GM19467 (cell line): ENCODE results near the gene PLCD1.
"Not testable (repeated sequence)": the region's sequence is repeated elsewhere in the genome, so short reads cannot be mapped to it uniquely, and the experiment has no call there.

Experiments used
- ATAC-seq: cut with Tn5 transposase; IDR thresholded peaks from one replicate; pipeline ENCODE4 v1.9.1; 2021; ENCODE audit warnings: mild to moderate bottlenecking, moderate library complexity; ENCODE audit not compliant: unreplicated experiment

Gene PLCD1

GRCh38 chr3:37988376-37988775 lies 41.1 kb downstream of the PLCD1 start:
- not testable (repeated sequence) for ATAC-seq

GRCh38 chr3:37987751-37988179 lies 41.7 kb downstream of the PLCD1 start:
- no peak for ATAC-seq

- no peak for ATAC-seq
Observed at GRCh38 chr3:37987315-37987697, 42.1 kb downstream of the PLCD1 start.

GRCh38 chr3:37986479-37987314 lies 42.7 kb downstream of the PLCD1 start:
- ATAC-seq: no peak

GRCh38 chr3:37985637-37986320 lies 43.7 kb downstream of the PLCD1 start:
- ATAC-seq: no peak

- ATAC-seq: no peak
Observed at GRCh38 chr3:37984596-37984995, 44.8 kb downstream of the PLCD1 start.

- ATAC-seq: no peak
Observed at GRCh38 chr3:37984051-37984450, 45.4 kb downstream of the PLCD1 start.

GRCh38 chr3:37982331-37982730 lies 47.1 kb downstream of the PLCD1 start:
- no peak for ATAC-seq

- ATAC-seq: no peak
Observed at GRCh38 chr3:37981348-37981664, 48.1 kb downstream of the PLCD1 start.

- no peak for ATAC-seq
Observed at GRCh38 chr3:37980462-37981347, 48.7 kb downstream of the PLCD1 start.

GRCh38 chr3:37979541-37980461 lies 49.6 kb downstream of the PLCD1 start:
- ATAC-seq: no peak

- ATAC-seq: peak; percentile 93
Observed at GRCh38 chr3:37974121-37975083, 55.0 kb downstream of the PLCD1 start.

GRCh38 chr3:37973246-37974054 lies 56.0 kb downstream of the PLCD1 start:
- no peak for ATAC-seq

- not testable (repeated sequence) for ATAC-seq
Observed at GRCh38 chr3:37972056-37972455, 57.4 kb downstream of the PLCD1 start.

- ATAC-seq: no peak
Observed at GRCh38 chr3:37971467-37971866, 58.0 kb downstream of the PLCD1 start.

GRCh38 chr3:37970802-37971201 lies 58.6 kb downstream of the PLCD1 start:
- ATAC-seq: no peak

GRCh38 chr3:37969596-37970100 lies 59.8 kb downstream of the PLCD1 start:
- ATAC-seq: no peak
